HepG2 (cell line): Measurements from ENCODE around the gene RAD17. TPM values are rescaled to one million over a fixed set of nuclear protein-coding genes. Genes with fewer than 3 reads are reported as not detected.

Experiments
- ATAC-seq: fragments of 200-7000 bp; cut with Tn5 transposase; 3 replicates; pipeline ENCODE4 v1.9.1; 2020; ENCODE audit warnings: mild to moderate bottlenecking, moderate library complexity
- BruUV-seq: library from RNA; stranded (reverse); fragments of 400-500 nt; replicated peaks from 2 replicates; lab custom pipeline; 2021; lab: Mats Ljungman, UMichigan
- CTCF ChIA-PET: fragments of 300-600 bp; formaldehyde crosslinking; extraction: SDS; loops from one replicate; lab custom pipeline; 2021; ENCODE audit warnings: low total read pairs, inconsistent platforms, low intra/inter-chr PET ratio; lab: Yijun Ruan, JAX
- POLR2A ChIA-PET: fragments of 350-600 bp; sonication (Branson Sonifier 250); formaldehyde crosslinking; loops from one replicate; lab custom pipeline; 2020; ENCODE audit warnings: antibody characterized with exemption, inconsistent platforms; lab: Yijun Ruan, JAX
- DNase-seq: peaks from one replicate; pipeline ENCODE4 v3.0.0-alpha.2; 2015; ENCODE audit warnings: low spot score
- FAIRE-seq: peaks from 3 replicates; lab custom pipeline; 2011; peaks lifted over from hg19 to GRCh38; lab: Jason Lieb, UNC
- H2AFZ ChIP-seq: one replicate; pipeline ENCODE4 v1.6.1; 2011; ENCODE audit warnings: low read length, inconsistent platforms
- H3K27ac ChIP-seq: fragments of 300-600 bp; 3 replicates; pipeline ENCODE4 v1.8.0; 2011; ENCODE audit warnings: mixed run types, mild to moderate bottlenecking, mixed read lengths, low read length, inconsistent platforms; ENCODE audit not compliant: insufficient read depth; ENCODE audit errors: extremely low read length
- H3K27me3 ChIP-seq, 2 experiments: fragments of 200-600 bp in 1 of 2; 2 replicates in 1 of 2; 3 replicates in 1 of 2; pipeline versions ENCODE4 v1.6.0 to v1.8.0; 2011; ENCODE audit warnings: low read length in 2 of 2, mild to moderate bottlenecking in 2 of 2, moderate library complexity in 2 of 2, inconsistent platforms in 1 of 2; ENCODE audit not compliant: insufficient read depth in 2 of 2, control insufficient read depth in 1 of 2
- H3K36me3 ChIP-seq, 2 experiments: fragments of 200-600 bp in 1 of 2; replicated peaks in 1 of 2; 2 replicates in 1 of 2; 3 replicates in 1 of 2; pipeline versions ENCODE4 v1.5.1 to v1.8.0; 2011; ENCODE audit warnings: low read length in 2 of 2, inconsistent platforms in 1 of 2; ENCODE audit not compliant: insufficient read depth in 2 of 2, control insufficient read depth in 1 of 2
- H3K4me1 ChIP-seq: 2 replicates; pipeline ENCODE4 v1.5.1; 2012; ENCODE audit warnings: low read length, inconsistent platforms; ENCODE audit not compliant: insufficient read depth
- H3K4me2 ChIP-seq: 2 replicates; pipeline ENCODE4 v1.6.0; 2011; ENCODE audit warnings: low read depth, low read length, inconsistent platforms
- H3K4me3 ChIP-seq, 3 experiments: fragments of 200-600 bp in 1 of 3; sonication (generic), shearing (Covaris generic) in 1 of 3; replicated peaks in 1 of 3; 2 replicates each; pipeline ENCODE4 v1.5.1; 2011 to 2016; ENCODE audit warnings: low read length in 3 of 3, inconsistent platforms in 2 of 3, low read depth in 2 of 3, mild to moderate bottlenecking in 2 of 3, control low read depth in 1 of 3, mixed read lengths in 1 of 3; ENCODE audit not compliant: insufficient read depth in 1 of 3
- H3K79me2 ChIP-seq: one replicate; pipeline ENCODE4 v1.6.1; 2011; ENCODE audit warnings: low read length, inconsistent platforms; ENCODE audit not compliant: insufficient read depth
- H3K9ac ChIP-seq: 2 replicates; pipeline ENCODE4 v1.6.0; 2011; ENCODE audit warnings: mild to moderate bottlenecking, low read depth, low read length, inconsistent platforms; ENCODE audit not compliant: insufficient read depth
- H3K9me3 ChIP-seq: 2 replicates; pipeline ENCODE4 v1.5.1; 2012; ENCODE audit warnings: mild to moderate bottlenecking, low read length
- H4K20me1 ChIP-seq: 2 replicates; pipeline ENCODE4 v1.6.0; 2011; ENCODE audit warnings: inconsistent platforms, mild to moderate bottlenecking, low read length, moderate library complexity; ENCODE audit not compliant: insufficient read depth
- CREM ChIP-seq, 2 experiments: sonication (generic) in 1 of 2; formaldehyde crosslinking in 1 of 2; IDR thresholded peaks; 2 replicates each; pipeline versions ENCODE4 v1.4.0 to v1.6.1; 2016 to 2020; ENCODE audit warnings: antibody characterized with exemption in 1 of 2, mild to moderate bottlenecking in 1 of 2, missing genetic modification reagents in 1 of 2
- HNF4A ChIP-seq: sonication (generic); formaldehyde crosslinking; IDR thresholded peaks from 2 replicates; pipeline ENCODE4 v1.4.0; 2020; ENCODE audit warnings: missing genetic modification reagents
- HNF4G ChIP-seq, 2 experiments: sonication (generic) in 1 of 2; formaldehyde crosslinking in 1 of 2; IDR thresholded peaks; 2 replicates each; pipeline versions ENCODE4 v1.4.0 to v1.6.1; 2011 to 2020; ENCODE audit warnings: borderline replicate concordance in 2 of 2, low read depth in 2 of 2, mild to moderate bottlenecking in 2 of 2, low read length in 1 of 2, missing genetic modification reagents in 1 of 2, moderate library complexity in 1 of 2
- IRF1 ChIP-seq: sonication (generic); formaldehyde crosslinking; IDR thresholded peaks from 2 replicates; pipeline ENCODE4 v1.4.0; 2020; ENCODE audit warnings: low read depth, mild to moderate bottlenecking, missing genetic modification reagents
- KLF13 ChIP-seq: sonication (generic); formaldehyde crosslinking; IDR thresholded peaks from 2 replicates; pipeline ENCODE4 v1.4.0; 2020; ENCODE audit warnings: mild to moderate bottlenecking, missing genetic modification reagents
- MXD4 ChIP-seq: IDR thresholded peaks from 2 replicates; pipeline ENCODE4 v1.6.1; 2016; ENCODE audit warnings: mild to moderate bottlenecking, missing biosample characterization, missing genetic modification reagents
- NFIC ChIP-seq: IDR thresholded peaks from 2 replicates; pipeline ENCODE4 v1.6.1; 2012; ENCODE audit warnings: mild to moderate bottlenecking, low read length, inconsistent platforms
- SPEN ChIP-seq: sonication (generic); formaldehyde crosslinking; IDR thresholded peaks from 2 replicates; pipeline ENCODE4 v1.5.1; 2020; ENCODE audit warnings: low read depth, mild to moderate bottlenecking, missing genetic modification reagents
- ZNF24 ChIP-seq: fragments of 450-650 bp; IDR thresholded peaks from 2 replicates; pipeline ENCODE4 v1.6.1; 2017; ENCODE audit warnings: antibody characterized with exemption, mild to moderate bottlenecking
- ZNF260 ChIP-seq: sonication (generic); formaldehyde crosslinking; IDR thresholded peaks from 2 replicates; pipeline ENCODE4 v1.4.0; 2020; ENCODE audit warnings: missing genetic modification reagents, low read depth, mild to moderate bottlenecking, borderline replicate concordance
- ZNF362 ChIP-seq: sonication (generic); formaldehyde crosslinking; IDR thresholded peaks from 2 replicates; pipeline ENCODE4 v1.4.0; 2020; ENCODE audit warnings: missing genetic modification reagents, mild to moderate bottlenecking, borderline replicate concordance
- ZNF530 ChIP-seq: sonication (generic); formaldehyde crosslinking; IDR thresholded peaks from 2 replicates; pipeline ENCODE4 v1.5.0; 2020; ENCODE audit warnings: low read depth, mild to moderate bottlenecking, missing genetic modification reagents
- ZNF710 ChIP-seq: sonication (generic); formaldehyde crosslinking; IDR thresholded peaks from 2 replicates; pipeline ENCODE4 v1.5.0; 2020; ENCODE audit warnings: mild to moderate bottlenecking, missing genetic modification reagents, borderline replicate concordance
- WGBS: methylation state at CpG from one replicate; pipeline ENCODE4 v1.1.6; 2017; ENCODE audit warnings: low lambda C conversion rate; 5-methylcytosine and 5-hydroxymethylcytosine counted together
- in situ Hi-C: cut with HindIII; loops from 2 replicates; pipeline ENCODE4 v1.10.0; 2017; ENCODE audit warnings: low pct_unique_long_range_greater_than_20kb; ENCODE audit not compliant: extremely low pct_ligation_motif_present
- intact Hi-C: fragments of 100-400 bp; cut with micrococcal nuclease; formaldehyde crosslinking; loops from one replicate; pipeline ENCODE4 v1.10.0; 2022; ENCODE audit not compliant: unreplicated experiment
- polyA plus RNA-seq, 8 experiments: library from polyadenylated mRNA; depleted of rRNA in 3 of 8; stranded (reverse) in 7 of 8; unstranded in 1 of 8; fragments of >200 nt; fragmentation: Illumina TruSeq in 4 of 8; extraction: Trizol in 4 of 8; gene quantifications; 2 replicates each; pipeline versions ENCODE4 v1.2.1 to v1.2.3, GENCODE V29; 2011 to 2016; ENCODE audit warnings: low read depth in 4 of 8, missing spikeins in 1 of 8, mixed read lengths in 1 of 8; ENCODE audit not compliant: insufficient read depth in 1 of 8
- total RNA-seq, 5 experiments: library from RNA; depleted of rRNA; stranded (reverse); fragments of >200 nt; fragmentation: Illumina TruSeq; extraction: Trizol; gene quantifications; 2 replicates each; pipeline ENCODE4 v1.2.3, GENCODE V29; 2016; ENCODE audit warnings: low read depth in 1 of 5

Gene RAD17
- total and polyA plus RNA-seq, 2 of the 13 experiments (the other 11 are each of a cell fraction or from before 2014, with no cell fraction given), result 24.0 to 25.9 TPM

GRCh38 chr5:69329905-69330489, 39.6 kb upstream of the RAD17 start (continued):
- TF ChIP-seq IRF1 (no peak), ZNF24 (no peak)

- intact Hi-C loops (loop anchor here (5.0 kb wide), 2 partner anchors 164 to 289 kb away; partner anchors contain the start of gene CCNB1), in situ Hi-C loops (loop anchor here (10.0 kb wide), 2 partner anchors 57 to 237 kb away; partner anchors contain the start of gene SLC30A5)
- ChIA-PET POLR2A (interaction anchor here (0.5 to 3.5 kb wide), 13 partner anchors 8 to 289 kb away, joined by 3 to 27 read pairs (median 3); partner anchors contain the start of gene SLC30A5), CTCF (no interaction called here)
- Histone ChIP-seq H3K9me3 (no peaks in the 10 kb centered on the region), H3K4me3 (peak overlapping the region; percentile 69 to 85 (median 85)), H3K27ac (peak overlapping the region; percentile 90), H3K4me2 (peak overlapping the region; percentile 97), H4K20me1 (no peaks in the 10 kb centered on the region), H3K79me2 (no peaks in the 10 kb centered on the region), H3K27me3 (no peaks in the 10 kb centered on the region), H3K9ac (peak overlapping the region; percentile 84), H2AFZ (no peak overlapping the region), H3K4me1 (peaks cover 51% of the 10 kb centered on the region), H3K36me3 (no peaks in the 10 kb centered on the region)
- 21% methylated on average over 11 of the region's 11 CpGs for WGBS
- BruUV-seq, result TSS peak; percentile 93
- FAIRE-seq (peak; percentile 70), DNase-seq (peak; percentile 86), ATAC-seq (peak; percentile 85)
- TF ChIP-seq NFIC, result peak; percentile 56; the same call in 1 of the 2 replicates
- peak; percentile 41; the same call in 1 of the 2 replicates for TF ChIP-seq HNF4A (CRISPR knock-in tag)
- TF ChIP-seq CREM (IDR thresholded peaks at IDR 0.05), result no peak
- no peak for TF ChIP-seq CREM (CRISPR knock-in tag; IDR thresholded peaks at IDR 0.05)
- TF ChIP-seq HNF4G (IDR thresholded peaks at IDR 0.05; ENCODE audit: borderline replicate concordance, low read depth, low read length), result 0 out of 2 replicates have a peak, but pooled peaks have one; percentile 27
- TF ChIP-seq HNF4G (CRISPR knock-in tag; IDR thresholded peaks at IDR 0.05; ENCODE audit: borderline replicate concordance, low read depth), result no peak
- TF ChIP-seq ZNF710 (CRISPR knock-in tag), result peak; percentile 51; the same call in 1 of the 2 replicates
- TF ChIP-seq MXD4 (CRISPR knock-in tag), result no peak
- no peak for TF ChIP-seq ZNF260
- no peak for TF ChIP-seq ZNF362 (CRISPR knock-in tag)
- no peak for TF ChIP-seq ZNF530 (CRISPR knock-in tag)
- no peak for TF ChIP-seq SPEN (CRISPR knock-in tag)
- TF ChIP-seq KLF13, result no peak
Measured at GRCh38 chr5:69331528-69332445, 37.8 kb upstream of the RAD17 start.
